Transverse colon (tissue), 4 donors: ENCODE data around the gene BORCS5. TPM values are rescaled to one million over a fixed set of nuclear protein-coding genes. Genes with fewer than 3 reads are reported as not detected.
A peak's percentile ranks its signal among the peaks of the same experiment; 100 is the strongest.

Source experiments
- DNase-seq: peaks from one replicate; pipeline ENCODE4 v3.0.0-alpha.2; 2019
- H3K27ac ChIP-seq, 4 donors: fragments of 200-600 bp; sonication (generic); 2 replicates each; pipeline ENCODE4 v1.5.1; 2016 to 2018; ENCODE audit warnings: inconsistent platforms in 4 of 4
- H3K27me3 ChIP-seq: fragments of 200-600 bp; sonication (generic); 2 replicates; pipeline ENCODE4 v1.5.1; 2017; ENCODE audit warnings: inconsistent platforms
- H3K36me3 ChIP-seq, 4 donors: fragments of 200-600 bp; sonication (generic); 2 replicates each; pipeline ENCODE4 v1.5.1; 2017 to 2019; ENCODE audit warnings: inconsistent platforms in 4 of 4
- H3K4me1 ChIP-seq, 4 donors: fragments of 200-600 bp; sonication (generic); 2 replicates each; pipeline ENCODE4 v1.5.1; 2017 to 2020; ENCODE audit warnings: inconsistent platforms in 4 of 4
- H3K4me3 ChIP-seq, 4 donors: fragments of 200-600 bp; sonication (generic); 1 replicate in 1 of 4; 2 replicates in 3 of 4; pipeline versions ENCODE4 v1.5.1 to v1.6.1; 2017 to 2019; ENCODE audit warnings: inconsistent platforms in 4 of 4
- H3K9me3 ChIP-seq, 2 donors: fragments of 200-600 bp; sonication (generic); 2 replicates each; pipeline ENCODE4 v1.5.1; 2017 to 2019; ENCODE audit warnings: inconsistent platforms in 2 of 2
- EP300 ChIP-seq: sonication (generic); formaldehyde crosslinking; IDR thresholded peaks from one replicate; pipeline ENCODE4 v1.6.1; 2017; ENCODE audit warnings: antibody characterized with exemption, low read depth
- POLR2A ChIP-seq: fragments of 450-650 bp; IDR thresholded peaks from one replicate; pipeline ENCODE4 v1.6.1; 2016; ENCODE audit warnings: antibody characterized with exemption, mild to moderate bottlenecking, moderate library complexity
- POLR2AphosphoS5 ChIP-seq, 3 donors: sonication (generic); formaldehyde crosslinking; IDR thresholded peaks; one replicate each; pipeline ENCODE4 v1.6.1; 2016; ENCODE audit warnings: antibody characterized with exemption in 3 of 3
- WGBS, 2 donors: methylation state at CpG; one replicate each; pipeline ENCODE4 v1.1.5; 2018; ENCODE audit warnings: low coverage in 1 of 2; 5-methylcytosine and 5-hydroxymethylcytosine counted together
- in situ Hi-C, 4 donors: fragments of 200-750 bp; cut with MboI; loops; one replicate each; pipeline versions ENCODE4 v1.15.0 to v1.15.1; 2017; ENCODE audit warnings: low sequenced_read_pairs in 3 of 4, low pct_ligation_motif_present in 1 of 4, low pct_unique_long_range_greater_than_20kb in 1 of 4
- intact Hi-C: fragments of 100-400 bp; cut with DNase I; formaldehyde crosslinking; loops from one replicate; pipeline ENCODE4 v1.15.1; 2023; ENCODE audit warnings: low total_unique reads
- total RNA-seq, 4 donors: library from RNA; depleted of rRNA; stranded (reverse); fragments of >200 nt; gene quantifications; one replicate each; pipeline ENCODE4 v1.1.0, GENCODE V29; 2016
- TF ChIP-seq, protein P1 (sequence below), 5 experiments: fragments of 200-600 bp in 3 of 5; fragments of 450-650 bp in 2 of 5; sonication (generic) in 3 of 5; IDR thresholded peaks; 1 replicate in 2 of 5; 2 replicates in 3 of 5; pipeline ENCODE4 v1.5.1; 2016 to 2017; ENCODE audit warnings: antibody characterized with exemption in 5 of 5, inconsistent platforms in 3 of 5, mild to moderate bottlenecking in 2 of 5, moderate library complexity in 1 of 5

The BORCS5 gene
- total RNA-seq, 4 donors from 2014 or later: 8.5 to 52.7 (median 21.3) TPM

DNA sequence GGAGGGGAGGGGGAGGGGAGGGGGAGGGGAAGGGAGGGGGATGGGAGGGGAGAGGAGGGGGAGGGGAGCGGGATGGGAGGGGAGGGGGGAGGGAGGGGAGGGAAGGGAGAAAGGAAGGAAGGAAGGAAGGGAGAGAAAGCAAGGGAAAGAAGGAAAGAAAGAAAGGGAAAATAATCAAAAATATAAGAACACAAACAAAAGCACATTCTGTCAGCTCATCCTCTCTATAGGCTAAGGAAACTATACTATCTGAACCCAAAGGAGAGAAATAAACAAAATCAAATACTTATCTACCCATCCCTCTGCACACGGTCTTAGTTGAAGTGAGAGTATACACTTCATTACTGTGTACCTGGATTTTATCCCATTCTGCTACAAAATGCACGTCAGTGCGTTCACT, 33.8 kb upstream of the BORCS5 start:
- TF ChIP-seq, protein P1, sequence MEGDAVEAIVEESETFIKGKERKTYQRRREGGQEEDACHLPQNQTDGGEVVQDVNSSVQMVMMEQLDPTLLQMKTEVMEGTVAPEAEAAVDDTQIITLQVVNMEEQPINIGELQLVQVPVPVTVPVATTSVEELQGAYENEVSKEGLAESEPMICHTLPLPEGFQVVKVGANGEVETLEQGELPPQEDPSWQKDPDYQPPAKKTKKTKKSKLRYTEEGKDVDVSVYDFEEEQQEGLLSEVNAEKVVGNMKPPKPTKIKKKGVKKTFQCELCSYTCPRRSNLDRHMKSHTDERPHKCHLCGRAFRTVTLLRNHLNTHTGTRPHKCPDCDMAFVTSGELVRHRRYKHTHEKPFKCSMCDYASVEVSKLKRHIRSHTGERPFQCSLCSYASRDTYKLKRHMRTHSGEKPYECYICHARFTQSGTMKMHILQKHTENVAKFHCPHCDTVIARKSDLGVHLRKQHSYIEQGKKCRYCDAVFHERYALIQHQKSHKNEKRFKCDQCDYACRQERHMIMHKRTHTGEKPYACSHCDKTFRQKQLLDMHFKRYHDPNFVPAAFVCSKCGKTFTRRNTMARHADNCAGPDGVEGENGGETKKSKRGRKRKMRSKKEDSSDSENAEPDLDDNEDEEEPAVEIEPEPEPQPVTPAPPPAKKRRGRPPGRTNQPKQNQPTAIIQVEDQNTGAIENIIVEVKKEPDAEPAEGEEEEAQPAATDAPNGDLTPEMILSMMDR (IDR thresholded peaks at IDR 0.05): no peak
- no peak for TF ChIP-seq POLR2A
- H3K27me3 ChIP-seq: no peaks in the 10 kb centered on the region
- WGBS, 2 donors: 73 to 92% methylated on average over 2 to 4 of the region's 4 CpGs
- peaks cover 4 to 30% (median 18%) of the 10 kb centered on the region in 4 donors for H3K4me1 ChIP-seq
- in situ Hi-C loops (loop anchor here in 2 of 4 donors (10.0 kb wide), 1 partner anchor 238 kb away; no protein-coding TSS in a partner anchor), intact Hi-C loops (no loop called here)
- no peak for DNase-seq
- H3K36me3 ChIP-seq: no peaks in the 10 kb centered on the region
- H3K27ac ChIP-seq: no peak overlapping the region
- no peak overlapping the region for H3K4me3 ChIP-seq
- no peaks in the 10 kb centered on the region for H3K9me3 ChIP-seq

DNA sequence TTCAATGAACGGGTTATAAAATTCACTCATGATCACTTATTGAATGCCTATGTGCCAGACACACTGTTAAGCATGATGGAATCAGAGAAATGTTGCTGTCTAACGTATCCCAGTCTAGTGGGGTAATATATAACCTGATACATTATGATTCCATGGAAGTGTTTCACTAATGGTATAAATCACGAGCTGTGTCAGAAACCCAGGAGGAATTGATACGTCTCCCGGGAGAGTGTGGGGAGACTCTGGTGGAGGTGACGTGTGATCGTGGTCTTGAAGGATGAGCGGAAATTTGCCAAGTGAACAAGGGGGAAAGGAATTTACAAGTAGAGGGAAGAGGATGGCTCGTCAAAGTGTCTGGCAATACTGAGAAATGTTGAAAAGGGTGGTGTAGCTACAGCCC, 33.3 kb upstream of the BORCS5 start:
- no peak overlapping the region for H3K4me3 ChIP-seq
- TF ChIP-seq POLR2A (no peak), EP300 (no peak), POLR2AphosphoS5 (IDR thresholded peaks at IDR 0.05) (no peak)
- TF ChIP-seq, protein P1 (IDR thresholded peaks at IDR 0.05): no peak
- no peaks in the 10 kb centered on the region for H3K9me3 ChIP-seq
- no peak for DNase-seq
- peaks cover 4 to 30% (median 18%) of the 10 kb centered on the region in 4 donors for H3K4me1 ChIP-seq
- no peaks in the 10 kb centered on the region for H3K27me3 ChIP-seq
- intact Hi-C loops: no loop called here
- no peak overlapping the region for H3K27ac ChIP-seq
- in situ Hi-C loops: loop anchor here in 2 of 4 donors (10.0 kb wide), 1 partner anchor 239 kb away; no protein-coding TSS in a partner anchor
- WGBS, 2 donors: 87 to 90% methylated on average over 7 to 9 of the region's 9 CpGs
- no peaks in the 10 kb centered on the region for H3K36me3 ChIP-seq

DNA sequence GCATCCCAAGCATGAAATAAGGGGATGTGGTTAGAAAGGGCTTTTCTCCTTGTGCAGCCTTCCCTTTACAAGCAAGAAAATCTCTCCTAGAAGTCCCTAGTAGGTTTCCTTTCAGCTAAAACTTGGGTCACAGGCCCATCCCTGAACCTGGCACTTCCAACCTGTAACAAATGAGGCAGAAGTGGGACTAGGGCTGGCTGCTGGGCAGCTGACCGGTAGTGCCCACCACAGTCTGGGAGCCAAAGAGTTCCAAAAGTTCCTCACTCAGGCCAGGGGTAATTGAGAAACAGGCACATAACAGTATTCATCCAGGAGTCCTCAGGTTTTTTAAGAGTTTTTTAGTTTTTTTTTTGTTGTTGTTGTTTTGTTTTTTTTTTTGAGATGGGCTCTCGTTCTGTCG, 30.6 kb upstream of the BORCS5 start:
- no peaks in the 10 kb centered on the region for H3K36me3 ChIP-seq
- H3K9me3 ChIP-seq: no peaks in the 10 kb centered on the region
- H3K4me1 ChIP-seq: peaks cover 0 to 8% (median 1%) of the 10 kb centered on the region in 4 donors
- no peak for DNase-seq
- intact Hi-C loops: no loop called here
- WGBS, 2 donors: 87 to 89% methylated on average over 3 of the region's 3 CpGs
- TF ChIP-seq POLR2AphosphoS5 (IDR thresholded peaks at IDR 0.05) (no peak), EP300 (no peak), POLR2A (no peak)
- TF ChIP-seq, protein P1 (IDR thresholded peaks at IDR 0.05): no peak
- H3K27me3 ChIP-seq: no peaks in the 10 kb centered on the region
- H3K27ac ChIP-seq: no peak overlapping the region
- no peak overlapping the region for H3K4me3 ChIP-seq
- in situ Hi-C loops: loop anchor here (10.0 to 25.0 kb wide), 4 partner anchors 239 to 764 kb away; no protein-coding TSS in a partner anchor

DNA sequence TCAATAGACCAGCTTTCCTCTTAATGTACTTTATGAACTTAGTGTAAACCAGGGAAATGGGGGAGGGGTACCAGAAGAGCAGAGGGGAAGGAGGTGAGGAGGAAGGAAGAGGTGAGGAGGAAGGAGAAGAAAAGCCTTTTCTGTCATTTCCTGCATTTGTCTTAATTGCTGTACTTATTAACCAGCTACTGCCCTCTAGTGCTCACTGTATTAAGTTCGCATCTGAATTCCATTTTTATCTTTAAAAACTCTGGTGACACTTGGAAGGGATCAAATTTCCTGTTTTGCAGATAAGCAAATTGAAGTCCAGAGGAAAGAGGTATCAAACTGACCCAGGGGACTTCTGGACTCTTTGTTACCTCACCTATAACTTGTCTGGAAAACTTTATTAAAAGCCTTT, 29.1 kb upstream of the BORCS5 start:
- in situ Hi-C loops: loop anchor here (10.0 to 25.0 kb wide), 4 partner anchors 241 to 766 kb away; no protein-coding TSS in a partner anchor
- H3K27ac ChIP-seq: no peak overlapping the region
- no peaks in the 10 kb centered on the region for H3K27me3 ChIP-seq
- WGBS, 2 donors: 0 to 2% methylated on average over 1 of the region's 1 CpG
- H3K4me3 ChIP-seq: no peak overlapping the region
- peaks cover 4 to 24% (median 12%) of the 10 kb centered on the region in 4 donors for H3K4me1 ChIP-seq
- TF ChIP-seq POLR2AphosphoS5 (IDR thresholded peaks at IDR 0.05) (peak in 1 of 3 donors; percentile 10), POLR2A (no peak)
- TF ChIP-seq, protein P1 (IDR thresholded peaks at IDR 0.05): peak; percentile 62 to 74 (median 66)
- H3K36me3 ChIP-seq: no peaks in the 10 kb centered on the region
- intact Hi-C loops: no loop called here
- DNase-seq: no peak
- H3K9me3 ChIP-seq: no peaks in the 10 kb centered on the region
